ENCODE results near the gene MORC2.

The MORC2 gene

GRCh38 chr22:30892286-30892685 is 76.3 kb downstream of the MORC2 start:
- TF ChIP-seq PATZ1 (CRISPR knock-in tag; IDR thresholded peaks at IDR 0.05; ENCODE audit: borderline replicate concordance) (no peak), ISL1 (CRISPR knock-in tag; IDR thresholded peaks at IDR 0.05) (no peak)
- ATAC-seq = no peak

GRCh38 chr22:30891781-30892180 is 76.8 kb downstream of the MORC2 start:
- ATAC-seq = no peak
- no peak for TF ChIP-seq ARNTL (CRISPR knock-in tag; IDR thresholded peaks at IDR 0.05; ENCODE audit: borderline replicate concordance, low read depth)
- TF ChIP-seq ISL1 (CRISPR knock-in tag; IDR thresholded peaks at IDR 0.05) = no peak

- no peak for ATAC-seq
- TF ChIP-seq POU6F1 (CRISPR knock-in tag; IDR thresholded peaks at IDR 0.05; ENCODE audit: borderline replicate concordance, low read depth) = no peak
- TF ChIP-seq ESRRG (CRISPR knock-in tag; IDR thresholded peaks at IDR 0.05) = no peak
- TF ChIP-seq ZFP3 (CRISPR knock-in tag; IDR thresholded peaks at IDR 0.05) = no peak
- no peak for TF ChIP-seq ARNTL (CRISPR knock-in tag; IDR thresholded peaks at IDR 0.05; ENCODE audit: borderline replicate concordance, low read depth)
- TF ChIP-seq ZC3H10 (CRISPR knock-in tag; IDR thresholded peaks at IDR 0.05) = no peak
Observed at GRCh38 chr22:30891443-30891755, 77.2 kb downstream of the MORC2 start.

- peak; percentile 90 for ATAC-seq
- TF ChIP-seq CSRNP3 (CRISPR knock-in tag; IDR thresholded peaks at IDR 0.05) = no peak
Observed at GRCh38 chr22:30890686-30891442, 77.7 kb downstream of the MORC2 start.

- no peak for ATAC-seq
- TF ChIP-seq ZFP30 (CRISPR knock-in tag; IDR thresholded peaks at IDR 0.05) (no peak), ZFP3 (CRISPR knock-in tag; IDR thresholded peaks at IDR 0.05) (no peak), ZNF565 (CRISPR knock-in tag; conservative IDR thresholded peaks at IDR 0.05; ENCODE audit: low read depth) (no peak), TSHZ2 (CRISPR knock-in tag; IDR thresholded peaks at IDR 0.05) (no peak), ZNF70 (CRISPR knock-in tag; IDR thresholded peaks at IDR 0.05) (no peak), ARNTL (CRISPR knock-in tag; IDR thresholded peaks at IDR 0.05; ENCODE audit: borderline replicate concordance, low read depth) (no peak), CREB5 (CRISPR knock-in tag; IDR thresholded peaks at IDR 0.05; ENCODE audit: low read depth) (no peak), BACH2 (CRISPR knock-in tag; IDR thresholded peaks at IDR 0.05; ENCODE audit: borderline replicate concordance) (no peak), PPARA (CRISPR knock-in tag; IDR thresholded peaks at IDR 0.05; ENCODE audit: borderline replicate concordance) (no peak), CSRNP3 (CRISPR knock-in tag; IDR thresholded peaks at IDR 0.05) (no peak)
Observed at GRCh38 chr22:30889996-30890480, 78.5 kb downstream of the MORC2 start.
